Natural killer cell (primary cell): ENCODE measurements around the gene CLVS2. TPM values are rescaled to one million over a fixed set of nuclear protein-coding genes. Genes with fewer than 3 reads are reported as not detected.

ENCODE experiments used
- ATAC-seq, 3 donors: fragments of 150-1000 bp in 2 of 3; fragments of 200-7000 bp in 1 of 3; cut with Tn5 transposase; 1 replicate in 1 of 3; 2 replicates in 2 of 3; pipeline ENCODE4 v1.10.0; 2021; ENCODE audit warnings: mild to moderate bottlenecking in 2 of 3, moderate library complexity in 2 of 3
- DNase-seq, 2 donors: peaks; one replicate each; pipeline versions ENCODE4 v3.0.0 to v3.0.0-alpha.2; 2013 to 2021; ENCODE audit warnings: mixed read lengths in 1 of 2
- H3K27ac ChIP-seq: one replicate; pipeline ENCODE4 v1.5.1; 2013; ENCODE audit warnings: mild to moderate bottlenecking, low read length
- H3K27me3 ChIP-seq: one replicate; pipeline ENCODE4 v1.6.1; 2013; ENCODE audit warnings: low read length; ENCODE audit not compliant: control insufficient read depth, insufficient read depth
- H3K36me3 ChIP-seq: one replicate; pipeline ENCODE4 v1.6.1; 2013; ENCODE audit warnings: low read length; ENCODE audit not compliant: control insufficient read depth, insufficient read depth
- H3K4me1 ChIP-seq: one replicate; pipeline ENCODE4 v1.6.1; 2013; ENCODE audit warnings: low read length; ENCODE audit not compliant: control insufficient read depth, insufficient read depth
- H3K4me3 ChIP-seq: one replicate; pipeline ENCODE4 v1.5.1; 2013; ENCODE audit warnings: low read length
- H3K9me3 ChIP-seq: one replicate; pipeline ENCODE4 v1.6.1; 2013; ENCODE audit warnings: low read length; ENCODE audit not compliant: control insufficient read depth, insufficient read depth
- H3K27ac Mint-ChIP-seq, 2 donors: one replicate each; pipeline ENCODE4 v1.8.0; 2022; ENCODE audit warnings: mild to moderate bottlenecking in 2 of 2, mixed read lengths in 2 of 2, moderate library complexity in 1 of 2
- H3K27me3 Mint-ChIP-seq, 2 donors: one replicate each; pipeline ENCODE4 v1.8.0; 2022; ENCODE audit warnings: low read depth in 2 of 2, mixed read lengths in 2 of 2
- H3K36me3 Mint-ChIP-seq: one replicate; pipeline ENCODE4 v1.8.0; 2022; ENCODE audit warnings: mixed read lengths
- H3K4me1 Mint-ChIP-seq, 2 donors: one replicate each; pipeline ENCODE4 v1.8.0; 2022; ENCODE audit warnings: mixed read lengths in 2 of 2
- H3K4me3 Mint-ChIP-seq: one replicate; pipeline ENCODE4 v1.8.0; 2022; ENCODE audit warnings: mild to moderate bottlenecking, moderate library complexity, mixed read lengths
- H3K9me3 Mint-ChIP-seq, 2 donors: one replicate each; pipeline ENCODE4 v1.8.0; 2022; ENCODE audit warnings: mixed read lengths in 2 of 2
- CTCF ChIP-seq: fragments of 200-600 bp; IDR thresholded peaks from one replicate; pipeline ENCODE4 v1.8.0; 2022; ENCODE audit warnings: antibody characterized with exemption
- WGBS: methylation state at CpG from one replicate; pipeline ENCODE4 v1.1.7; 2013; ENCODE audit warnings: missing lambda C conversion rate; ENCODE audit not compliant: insufficient coverage; 5-methylcytosine and 5-hydroxymethylcytosine counted together
- intact Hi-C: fragments of 100-400 bp; cut with micrococcal nuclease; formaldehyde crosslinking; loops from one replicate; pipeline ENCODE4 v1.14.2; 2022
- total RNA-seq, 4 donors: library from RNA; stranded (reverse); fragments of 120-200 nt in 1 of 4; gene quantifications; one replicate each; pipeline versions ENCODE4 v1.2.3 to v1.2.4, GENCODE V29; 2013 to 2022

Gene CLVS2
- total RNA-seq, 3 donors from 2014 or later (not counting 1 experiment from before 2014, with no cell fraction given), result not detected

GRCh38 chr6:123039431-123039830, 43.4 kb downstream of the CLVS2 start:
- Mint-ChIP-seq H3K9me3 (peaks cover 3 to 10% of the 10 kb centered on the region in 2 donors), H3K27me3 (no peaks in the 10 kb centered on the region), H3K36me3 (no peaks in the 10 kb centered on the region), H3K4me3 (no peak overlapping the region), H3K4me1 (no peaks in the 10 kb centered on the region), H3K27ac (no peak overlapping the region)
- DNase-seq (no peak), ATAC-seq (no peak)
- Histone ChIP-seq H3K4me3 (no peak overlapping the region), H3K9me3 (no peaks in the 10 kb centered on the region), H3K4me1 (no peaks in the 10 kb centered on the region), H3K27me3 (no peaks in the 10 kb centered on the region), H3K27ac (no peak overlapping the region), H3K36me3 (no peaks in the 10 kb centered on the region)
- 85% methylated on average over 3 of the region's 3 CpGs for WGBS
- intact Hi-C loops, result no loop called here
- no peak for TF ChIP-seq CTCF

DNA sequence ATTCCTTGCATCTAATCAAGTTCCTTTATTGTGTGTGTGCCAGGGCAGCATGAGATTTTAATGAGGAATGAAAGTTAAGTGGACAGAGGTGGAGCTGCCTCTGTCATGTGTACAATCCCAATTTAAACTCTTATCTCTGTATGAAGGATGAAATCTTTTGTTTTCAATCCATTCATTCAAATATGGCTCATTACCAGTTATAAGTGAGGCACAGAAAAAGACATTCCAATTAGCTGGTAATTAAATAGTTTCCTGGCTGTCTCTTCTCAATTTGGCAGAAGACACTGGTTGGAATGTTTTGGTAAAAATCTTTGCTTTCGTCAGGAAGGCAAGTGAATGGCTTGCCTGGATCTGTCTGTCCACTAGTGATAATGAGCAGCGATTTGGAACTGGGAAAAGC, 46.4 kb downstream of the CLVS2 start:
- no peaks in the 10 kb centered on the region for H3K27me3 Mint-ChIP-seq
- intact Hi-C loops, result no loop called here
- no peak for DNase-seq
- Histone ChIP-seq H3K4me3 (no peak overlapping the region), H3K36me3 (no peaks in the 10 kb centered on the region), H3K4me1 (no peaks in the 10 kb centered on the region), H3K9me3 (no peaks in the 10 kb centered on the region), H3K27ac (no peak overlapping the region), H3K27me3 (no peaks in the 10 kb centered on the region)
- H3K4me1 Mint-ChIP-seq, result no peaks in the 10 kb centered on the region
- H3K9me3 Mint-ChIP-seq, result peaks cover 7 to 11% of the 10 kb centered on the region in 2 donors
- 71% methylated on average over 2 of the region's 2 CpGs for WGBS
- no peak overlapping the region for H3K4me3 Mint-ChIP-seq
- no peak for ATAC-seq
- no peak for TF ChIP-seq CTCF
- H3K36me3 Mint-ChIP-seq, result no peaks in the 10 kb centered on the region
- H3K27ac Mint-ChIP-seq, result no peak overlapping the region

DNA sequence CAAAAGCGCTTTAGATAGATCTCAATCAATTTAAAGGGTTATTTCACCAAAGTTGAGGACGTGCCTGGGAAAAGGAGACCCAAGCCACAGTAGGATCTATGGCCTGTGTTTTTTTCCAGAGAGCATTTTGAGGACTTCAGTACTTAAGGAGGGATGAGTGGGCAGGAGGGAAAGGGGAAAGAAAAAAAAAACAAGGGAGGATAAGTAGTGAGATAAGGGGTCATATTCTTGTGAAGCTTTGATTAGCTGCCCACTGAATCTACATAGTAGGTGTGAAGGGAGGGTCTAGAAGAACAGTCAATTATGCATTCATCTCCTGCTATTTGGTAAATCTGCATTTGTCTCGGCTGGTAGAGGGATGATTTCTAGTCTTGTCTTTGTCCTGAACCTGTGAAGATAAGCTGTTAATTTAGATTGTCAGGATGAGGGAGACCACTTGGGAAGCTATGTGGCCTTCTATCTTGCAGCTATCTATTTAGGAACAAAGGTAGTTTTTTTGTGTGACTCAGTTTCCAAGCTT, 48.4 kb downstream of the CLVS2 start:
- Histone ChIP-seq H3K4me1 (no peaks in the 10 kb centered on the region), H3K9me3 (no peaks in the 10 kb centered on the region), H3K36me3 (no peaks in the 10 kb centered on the region), H3K4me3 (no peak overlapping the region), H3K27me3 (no peaks in the 10 kb centered on the region), H3K27ac (no peak overlapping the region)
- ATAC-seq (no peak), DNase-seq (no peak)
- Mint-ChIP-seq H3K4me3 (no peak overlapping the region), H3K36me3 (no peaks in the 10 kb centered on the region), H3K27ac (no peak overlapping the region), H3K27me3 (no peaks in the 10 kb centered on the region), H3K9me3 (peaks cover 4 to 5% of the 10 kb centered on the region in 2 donors), H3K4me1 (no peaks in the 10 kb centered on the region)
- intact Hi-C loops, result no loop called here
- TF ChIP-seq CTCF, result no peak
- WGBS, result 77% methylated on average over 3 of the region's 3 CpGs

- no peak for TF ChIP-seq CTCF
- 81% methylated on average over 8 of the region's 8 CpGs for WGBS
- H3K36me3 Mint-ChIP-seq, result no peaks in the 10 kb centered on the region
- H3K27ac Mint-ChIP-seq, result no peak overlapping the region
- Histone ChIP-seq H3K9me3 (no peaks in the 10 kb centered on the region), H3K27ac (no peak overlapping the region), H3K27me3 (no peaks in the 10 kb centered on the region), H3K4me1 (no peaks in the 10 kb centered on the region), H3K4me3 (no peak overlapping the region), H3K36me3 (no peaks in the 10 kb centered on the region)
- no peaks in the 10 kb centered on the region for H3K4me1 Mint-ChIP-seq
- intact Hi-C loops, result no loop called here
- ATAC-seq, result no peak
- no peak for DNase-seq
- no peaks in the 10 kb centered on the region for H3K27me3 Mint-ChIP-seq
- H3K9me3 Mint-ChIP-seq, result peaks cover 4 to 9% of the 10 kb centered on the region in 2 donors
- H3K4me3 Mint-ChIP-seq, result no peak overlapping the region
Observed at GRCh38 chr6:123053602-123054225, 57.7 kb downstream of the CLVS2 start.
